SU-DHL-6 (cell line): ENCODE measurements around the gene MATN3.
A peak's percentile ranks its signal among the peaks of the same experiment; 100 is the strongest.

ENCODE experiments used
- H2AFZ ChIP-seq: fragments of 200-600 bp; sonication (generic); 2 replicates; pipeline ENCODE4 v1.6.1; 2014; ENCODE audit warnings: low read depth, mild to moderate bottlenecking, moderate library complexity, mixed read lengths, antibody characterized with exemption, low read length; ENCODE audit not compliant: severe bottlenecking
- H3F3A ChIP-seq: fragments of 200-600 bp; shearing (Covaris generic); 2 replicates; pipeline ENCODE4 v1.6.0; 2016; ENCODE audit warnings: antibody characterized with exemption, mild to moderate bottlenecking; ENCODE audit not compliant: insufficient read depth
- H3K27ac ChIP-seq: fragments of 200-600 bp; sonication (generic); 2 replicates; pipeline ENCODE4 v1.5.1; 2016; ENCODE audit warnings: low read depth, mild to moderate bottlenecking, low read length, moderate library complexity, mixed read lengths
- H3K27me3 ChIP-seq: fragments of 200-600 bp; sonication (generic), shearing (Covaris generic); 2 replicates; pipeline ENCODE4 v1.6.0; 2014; ENCODE audit warnings: mild to moderate bottlenecking, low read length
- H3K36me3 ChIP-seq: fragments of 200-600 bp; sonication (generic); 2 replicates; pipeline ENCODE4 v1.6.1; 2014; ENCODE audit warnings: mild to moderate bottlenecking, low read length, mixed read lengths
- H3K4me2 ChIP-seq: fragments of 300-600, 200-600 bp; shearing (Covaris generic), sonication (generic); 2 replicates; pipeline ENCODE4 v1.6.0; 2014; ENCODE audit warnings: low read length, low read depth, mild to moderate bottlenecking; ENCODE audit not compliant: poor library complexity, severe bottlenecking
- H3K4me3 ChIP-seq: fragments of 200-600 bp; sonication (generic); 2 replicates; pipeline ENCODE4 v1.5.1; 2014; ENCODE audit warnings: antibody characterized with exemption, low read length, mild to moderate bottlenecking, mixed read lengths; ENCODE audit not compliant: insufficient read depth, poor library complexity, severe bottlenecking
- H3K79me2 ChIP-seq: fragments of 200-600 bp; sonication (generic); 2 replicates; pipeline ENCODE4 v1.6.1; 2014; ENCODE audit warnings: mild to moderate bottlenecking, low read length, moderate library complexity; ENCODE audit not compliant: insufficient read depth
- H3K9ac ChIP-seq: fragments of 200-600 bp; sonication (generic); 2 replicates; pipeline ENCODE4 v1.7.0; 2014; ENCODE audit warnings: mild to moderate bottlenecking, low read length
- H3K9me2 ChIP-seq: fragments of 200-600 bp; sonication (generic); replicated peaks from 2 replicates; pipeline ENCODE4 v1.6.1; 2014; ENCODE audit warnings: low read length; ENCODE audit not compliant: insufficient read depth
- H3K9me3 ChIP-seq: fragments of 200-600 bp; sonication (generic); 2 replicates; pipeline ENCODE4 v1.6.1; 2014; ENCODE audit warnings: low read length, mixed read lengths; ENCODE audit not compliant: insufficient read depth
- H4K20me1 ChIP-seq: fragments of 200-600 bp; sonication (generic); 2 replicates; pipeline ENCODE4 v1.6.1; 2014; ENCODE audit warnings: low read depth, mild to moderate bottlenecking, antibody characterized with exemption, low read length, moderate library complexity, mixed read lengths
- CTCF ChIP-seq: fragments of 200-600 bp; sonication (generic); IDR thresholded peaks from one replicate; pipeline ENCODE4 v1.5.1; 2017; ENCODE audit warnings: antibody characterized with exemption, mild to moderate bottlenecking, low read length, moderate library complexity; ENCODE audit not compliant: insufficient read depth, poor library complexity, severe bottlenecking
- EZH2phosphoT487 ChIP-seq: fragments of 200-600 bp; sonication (generic), shearing (Covaris generic); conservative IDR thresholded peaks from 2 replicates; pipeline ENCODE4 v1.6.1; 2018; ENCODE audit warnings: mild to moderate bottlenecking, antibody characterized with exemption, low read length, moderate library complexity, mixed read lengths

MATN3 gene

GRCh38 chr2:19963386-19963785 lies 49.1 kb downstream of the MATN3 start:
- no peaks in the 10 kb centered on the region for H4K20me1 ChIP-seq
- no peaks in the 10 kb centered on the region for H3K9me3 ChIP-seq
- H3K27me3 ChIP-seq = no peaks in the 10 kb centered on the region
- no peak overlapping the region for H3K27ac ChIP-seq
- no peaks in the 10 kb centered on the region for H3K9me2 ChIP-seq
- no peak overlapping the region for H3K4me2 ChIP-seq
- TF ChIP-seq CTCF = no peak
- TF ChIP-seq EZH2phosphoT487 = no peak
- no peaks in the 10 kb centered on the region for H3K36me3 ChIP-seq
- no peaks in the 10 kb centered on the region for H3F3A ChIP-seq
- H2AFZ ChIP-seq = no peak overlapping the region
- H3K4me3 ChIP-seq = no peak overlapping the region
- H3K9ac ChIP-seq = no peak overlapping the region
- no peaks in the 10 kb centered on the region for H3K79me2 ChIP-seq

- no peaks in the 10 kb centered on the region for H3K9me3 ChIP-seq
- no peak overlapping the region for H3K4me2 ChIP-seq
- no peak overlapping the region for H3K4me3 ChIP-seq
- H2AFZ ChIP-seq = no peak overlapping the region
- no peaks in the 10 kb centered on the region for H3K79me2 ChIP-seq
- no peak overlapping the region for H3K27ac ChIP-seq
- peak; percentile 65 for TF ChIP-seq CTCF
- no peak for TF ChIP-seq EZH2phosphoT487
- H3F3A ChIP-seq = no peaks in the 10 kb centered on the region
- H3K27me3 ChIP-seq = no peaks in the 10 kb centered on the region
- no peaks in the 10 kb centered on the region for H3K9me2 ChIP-seq
- H3K36me3 ChIP-seq = no peaks in the 10 kb centered on the region
- no peak overlapping the region for H3K9ac ChIP-seq
- no peaks in the 10 kb centered on the region for H4K20me1 ChIP-seq
These were observed 56.7 kb downstream of the MATN3 start for GRCh38 chr2:19955544-19956422.

- TF ChIP-seq CTCF = no peak
- no peak for TF ChIP-seq EZH2phosphoT487
- no peaks in the 10 kb centered on the region for H3K36me3 ChIP-seq
- no peaks in the 10 kb centered on the region for H3K9me3 ChIP-seq
- no peaks in the 10 kb centered on the region for H4K20me1 ChIP-seq
- H3K27ac ChIP-seq = no peak overlapping the region
- H3K27me3 ChIP-seq = no peaks in the 10 kb centered on the region
- H3K4me3 ChIP-seq = no peak overlapping the region
- no peak overlapping the region for H2AFZ ChIP-seq
- no peak overlapping the region for H3K9ac ChIP-seq
- H3K4me2 ChIP-seq = no peak overlapping the region
- H3K79me2 ChIP-seq = no peaks in the 10 kb centered on the region
- no peaks in the 10 kb centered on the region for H3F3A ChIP-seq
- H3K9me2 ChIP-seq = no peaks in the 10 kb centered on the region
These were observed 63.4 kb downstream of the MATN3 start for GRCh38 chr2:19949071-19949470.
